Transverse colon (tissue), 3 donors: ENCODE results near the gene ANO4.

ENCODE experiments used
- CTCF ChIP-seq, 5 experiments: fragments of 200-600 bp in 3 of 5; fragments of 450-650 bp in 2 of 5; sonication (generic) in 3 of 5; IDR thresholded peaks; 1 replicate in 2 of 5; 2 replicates in 3 of 5; pipeline ENCODE4 v1.5.1; 2016 to 2017; ENCODE audit warnings: antibody characterized with exemption in 5 of 5, inconsistent platforms in 3 of 5, mild to moderate bottlenecking in 2 of 5, moderate library complexity in 1 of 5
- EP300 ChIP-seq: sonication (generic); formaldehyde crosslinking; IDR thresholded peaks from one replicate; pipeline ENCODE4 v1.6.1; 2017; ENCODE audit warnings: antibody characterized with exemption, low read depth
- POLR2A ChIP-seq: fragments of 450-650 bp; IDR thresholded peaks from one replicate; pipeline ENCODE4 v1.6.1; 2016; ENCODE audit warnings: antibody characterized with exemption, mild to moderate bottlenecking, moderate library complexity

GRCh38 chr12:100982511-100983183, 188.1 kb downstream of the ANO4 start:
- TF ChIP-seq CTCF (IDR thresholded peaks at IDR 0.05) (no peak), POLR2A (no peak), EP300 (no peak)
